HEK293 (cell line): ENCODE data around the gene TIMM8A.

Experiments used
- CTCF ChIA-PET: fragments of 350-600 bp; formaldehyde crosslinking; extraction: SDS; loops from one replicate; lab custom pipeline; 2021; ENCODE audit warnings: antibody characterized with exemption; lab: Yijun Ruan, JAX
- POLR2A ChIA-PET: fragments of 300-600 bp; formaldehyde crosslinking; extraction: SDS; loops from one replicate; lab custom pipeline; 2020; ENCODE audit warnings: antibody characterized with exemption, inconsistent platforms; lab: Yijun Ruan, JAX
- H3K27ac ChIP-seq: fragments of 200-500 bp; sonication (Bioruptor generic); 2 replicates; pipeline ENCODE4 v1.5.1; 2014; ENCODE audit warnings: low read depth, low read length, control low read depth, inconsistent platforms; ENCODE audit errors: extremely low read depth
- H3K36me3 ChIP-seq, 2 experiments: fragments of 200-500 bp in 1 of 2; sonication (Bioruptor generic) in 1 of 2; 1 replicate in 1 of 2; 2 replicates in 1 of 2; pipeline ENCODE4 v1.5.1; 2014 to 2017; ENCODE audit warnings: inconsistent platforms in 2 of 2, low read length in 2 of 2; ENCODE audit not compliant: control insufficient read depth in 2 of 2, insufficient read depth in 1 of 2
- H3K4me1 ChIP-seq: fragments of 200-500 bp; sonication (Bioruptor generic); 2 replicates; pipeline ENCODE4 v1.5.1; 2014; ENCODE audit warnings: mild to moderate bottlenecking, low read length, inconsistent platforms; ENCODE audit not compliant: control insufficient read depth, insufficient read depth
- H3K4me3 ChIP-seq: 2 replicates; pipeline ENCODE4 v1.5.1; 2011; ENCODE audit warnings: low read depth, mild to moderate bottlenecking, control low read depth, low read length, moderate library complexity
- H3K9me3 ChIP-seq: fragments of 200-500 bp; sonication (Bioruptor generic); 2 replicates; pipeline ENCODE4 v1.5.1; 2014; ENCODE audit warnings: low read depth, low read length, inconsistent platforms; ENCODE audit not compliant: control insufficient read depth, insufficient read depth
- BCL6B ChIP-seq: fragments of 450-650 bp; formaldehyde crosslinking; IDR thresholded peaks from 2 replicates; pipeline ENCODE4 v1.5.1; 2017; ENCODE audit warnings: missing biosample characterization, missing genetic modification characterization
- PRDM1 ChIP-seq: fragments of 450-650 bp; formaldehyde crosslinking; IDR thresholded peaks from 2 replicates; pipeline ENCODE4; 2016; ENCODE audit warnings: missing biosample characterization, missing genetic modification characterization
- PRDM2 ChIP-seq: fragments of 450-650 bp; formaldehyde crosslinking; IDR thresholded peaks from 2 replicates; pipeline ENCODE4 v1.5.1; 2016; ENCODE audit warnings: missing biosample characterization, missing genetic modification characterization, borderline replicate concordance
- REST ChIP-seq: fragments of 450-650 bp; formaldehyde crosslinking; IDR thresholded peaks from 2 replicates; pipeline ENCODE4 v1.5.1; 2016; ENCODE audit warnings: missing biosample characterization, missing genetic modification characterization
- TCF7L2 ChIP-seq: IDR thresholded peaks from 2 replicates; pipeline ENCODE4 v1.6.1; 2011; ENCODE audit warnings: low read depth, mild to moderate bottlenecking, inconsistent platforms, low read length, moderate library complexity, borderline replicate concordance
- ZNF184 ChIP-seq: fragments of 450-650 bp; IDR thresholded peaks from 2 replicates; pipeline ENCODE4 v1.5.1; 2018; ENCODE audit warnings: missing biosample characterization, mild to moderate bottlenecking, missing genetic modification characterization
- ZNF202 ChIP-seq: fragments of 450-650 bp; formaldehyde crosslinking; IDR thresholded peaks from 2 replicates; pipeline ENCODE4 v1.5.1; 2016; ENCODE audit warnings: missing biosample characterization, missing genetic modification characterization, borderline replicate concordance
- ZNF341 ChIP-seq: fragments of 450-650 bp; formaldehyde crosslinking; IDR thresholded peaks from 2 replicates; pipeline ENCODE4; 2016; ENCODE audit warnings: low read depth, missing biosample characterization, missing genetic modification characterization
- ZNF394 ChIP-seq: fragments of 450-650 bp; formaldehyde crosslinking; IDR thresholded peaks from 2 replicates; pipeline ENCODE4 v1.5.1; 2016; ENCODE audit warnings: missing biosample characterization, missing genetic modification characterization, mild to moderate bottlenecking, moderate library complexity, borderline replicate concordance
- ZNF513 ChIP-seq: fragments of 450-650 bp; IDR thresholded peaks from 2 replicates; pipeline ENCODE4 v1.5.1; 2018; ENCODE audit warnings: missing biosample characterization, missing genetic modification characterization
- ZNF629 ChIP-seq: fragments of 450-650 bp; formaldehyde crosslinking; IDR thresholded peaks from 2 replicates; pipeline ENCODE4 v1.5.1; 2017; ENCODE audit warnings: missing biosample characterization, missing genetic modification characterization
- ZNF670 ChIP-seq: fragments of 450-650 bp; formaldehyde crosslinking; IDR thresholded peaks from 2 replicates; pipeline ENCODE4 v1.5.1; 2016; ENCODE audit warnings: missing biosample characterization, missing genetic modification characterization, low read depth
- ZNF677 ChIP-seq: fragments of 450-650 bp; IDR thresholded peaks from 2 replicates; pipeline ENCODE4 v1.5.0; 2018; ENCODE audit warnings: missing biosample characterization, mild to moderate bottlenecking, missing genetic modification characterization, moderate library complexity
- ZNF785 ChIP-seq: fragments of 450-650 bp; formaldehyde crosslinking; IDR thresholded peaks from 2 replicates; pipeline ENCODE4 v1.5.1; 2016; ENCODE audit warnings: missing biosample characterization, missing genetic modification characterization
- ZSCAN5A ChIP-seq: fragments of 450-650 bp; formaldehyde crosslinking; IDR thresholded peaks from 2 replicates; pipeline ENCODE4 v1.5.1; 2016; ENCODE audit warnings: missing biosample characterization, missing genetic modification characterization

The TIMM8A gene

GRCh38 chrX:101385026-101385684 is 36.6 kb upstream of the TIMM8A start:
- Histone ChIP-seq H3K4me1 (no peaks in the 10 kb centered on the region), H3K9me3 (no peaks in the 10 kb centered on the region), H3K27ac (no peak overlapping the region), H3K4me3 (no peak overlapping the region), H3K36me3 (no peaks in the 10 kb centered on the region)
- ChIA-PET CTCF (no interaction called here), POLR2A (no interaction called here)
- TF ChIP-seq ZNF513 (tag by site-specific recombination) (no peak), PRDM1 (tag by site-specific recombination) (peak; percentile 95)

- no peak overlapping the region for H3K4me3 ChIP-seq
- no peaks in the 10 kb centered on the region for H3K9me3 ChIP-seq
- POLR2A ChIA-PET, result no interaction called here
- TF ChIP-seq ZSCAN5A (tag by site-specific recombination), result no peak
- TF ChIP-seq TCF7L2, result no peak
- no peak for TF ChIP-seq ZNF629
- TF ChIP-seq ZNF785, result no peak
- TF ChIP-seq ZNF677 (tag by site-specific recombination), result no peak
- no peak for TF ChIP-seq ZNF394
- no peaks in the 10 kb centered on the region for H3K36me3 ChIP-seq
- no peaks in the 10 kb centered on the region for H3K4me1 ChIP-seq
- H3K27ac ChIP-seq, result no peak overlapping the region
- CTCF ChIA-PET, result interaction anchor here (0.6 to 1.1 kb wide), 3 partner anchors 34 to 698 kb away, joined by 3 to 4 read pairs (median 4); no protein-coding TSS in a partner anchor
Observed at GRCh38 chrX:101383679-101384205, 35.2 kb upstream of the TIMM8A start.

GRCh38 chrX:101377547-101377946 is 29.0 kb upstream of the TIMM8A start:
- no peak overlapping the region for H3K4me3 ChIP-seq
- TF ChIP-seq PRDM1 (tag by site-specific recombination), result no peak
- TF ChIP-seq BCL6B, result no peak
- TF ChIP-seq PRDM2, result no peak
- no peak for TF ChIP-seq ZNF184 (tag by site-specific recombination)
- no peak for TF ChIP-seq ZNF202 (tag by site-specific recombination)
- TF ChIP-seq ZNF341 (tag by site-specific recombination), result no peak
- no peak for TF ChIP-seq TCF7L2
- TF ChIP-seq REST, result no peak
- no peak for TF ChIP-seq ZNF670 (tag by site-specific recombination)

More at GRCh38 chrX:101377547-101377946, 29.0 kb upstream of the TIMM8A start:
- H3K27ac ChIP-seq, result no peak overlapping the region
- H3K9me3 ChIP-seq, result no peaks in the 10 kb centered on the region
- no peaks in the 10 kb centered on the region for H3K36me3 ChIP-seq
- CTCF ChIA-PET, result interaction anchor here (0.6 to 1.8 kb wide), 7 partner anchors 10 to 1725 kb away, joined by 3 to 11 read pairs (median 3); partner anchors contain the start of gene RPL36A
- no peaks in the 10 kb centered on the region for H3K4me1 ChIP-seq
- POLR2A ChIA-PET, result interaction anchor here (2.1 kb wide), 1 partner anchor 13 kb away, joined by 9 read pairs; the partner anchor contains the start of gene RPL36A
